Endothelial cell (in vitro differentiated cells): Measurements from ENCODE around the gene PHAF1. TPM values are rescaled to one million over a fixed set of nuclear protein-coding genes. Genes with fewer than 3 reads are reported as not detected.

Experiments used
- DNase-seq: peaks from one replicate; pipeline ENCODE4 v3.0.0; 2021; ENCODE audit warnings: low spot score
- H3K27ac Mint-ChIP-seq: one replicate; pipeline ENCODE4 v1.8.0; 2021; ENCODE audit warnings: mixed read lengths, inconsistent platforms; ENCODE audit not compliant: unreplicated experiment
- H3K27me3 Mint-ChIP-seq: one replicate; pipeline ENCODE4 v1.8.0; 2021; ENCODE audit warnings: mild to moderate bottlenecking, moderate library complexity, mixed read lengths, inconsistent platforms; ENCODE audit not compliant: unreplicated experiment
- H3K36me3 Mint-ChIP-seq: one replicate; pipeline ENCODE4 v1.8.0; 2021; ENCODE audit warnings: mild to moderate bottlenecking, low read depth, mixed read lengths, inconsistent platforms; ENCODE audit not compliant: unreplicated experiment
- H3K4me1 Mint-ChIP-seq: one replicate; pipeline ENCODE4 v1.8.0; 2021; ENCODE audit warnings: mild to moderate bottlenecking, mixed read lengths, inconsistent platforms; ENCODE audit not compliant: unreplicated experiment
- H3K4me3 Mint-ChIP-seq: one replicate; pipeline ENCODE4 v1.8.0; 2021; ENCODE audit warnings: mild to moderate bottlenecking, mixed read lengths, inconsistent platforms; ENCODE audit not compliant: unreplicated experiment
- H3K9me3 Mint-ChIP-seq: one replicate; pipeline ENCODE4 v1.8.0; 2021; ENCODE audit warnings: mixed read lengths, inconsistent platforms; ENCODE audit not compliant: unreplicated experiment
- CTCF ChIP-seq: fragments of 200-600 bp; sonication (generic); IDR thresholded peaks from one replicate; pipeline ENCODE4 v1.5.0; 2021; ENCODE audit warnings: antibody characterized with exemption; ENCODE audit not compliant: unreplicated experiment
- total RNA-seq: library from RNA; stranded (reverse); fragmentation: NEBNext Ultra II Directional; extraction: Animal tissue kit (Norgen Biotek cat#: 25700); gene quantifications from one replicate; pipeline ENCODE4 v1.2.1, GENCODE V29; 2021; ENCODE audit not compliant: unreplicated experiment

Gene PHAF1
- total RNA-seq, 1 donor from 2014 or later: 17.7 TPM

GRCh38 chr16:67169011-67169451, 59.3 kb downstream of the PHAF1 start:
- peaks cover 23% of the 10 kb centered on the region for H3K4me1 Mint-ChIP-seq
- peaks cover 3% of the 10 kb centered on the region for H3K36me3 Mint-ChIP-seq
- peaks cover 51% of the 10 kb centered on the region for H3K27me3 Mint-ChIP-seq
- DNase-seq: no peak
- no peak overlapping the region for H3K27ac Mint-ChIP-seq
- H3K9me3 Mint-ChIP-seq: no peaks in the 10 kb centered on the region
- H3K4me3 Mint-ChIP-seq: no peak overlapping the region
- TF ChIP-seq CTCF: no peak

- TF ChIP-seq CTCF: peak; percentile 79
- H3K36me3 Mint-ChIP-seq: peaks cover 3% of the 10 kb centered on the region
- peaks cover 52% of the 10 kb centered on the region for H3K27me3 Mint-ChIP-seq
- peak overlapping the region; percentile 82 for H3K4me3 Mint-ChIP-seq
- DNase-seq: peak; percentile 76
- no peak overlapping the region for H3K27ac Mint-ChIP-seq
- peaks cover 24% of the 10 kb centered on the region for H3K4me1 Mint-ChIP-seq
- H3K9me3 Mint-ChIP-seq: no peaks in the 10 kb centered on the region
These were observed 60.0 kb downstream of the PHAF1 start for GRCh38 chr16:67169642-67170167.

GRCh38 chr16:67170168-67170948, 60.6 kb downstream of the PHAF1 start, which contains the start of gene NOL3:
NOL3 (plus strand) TSS chr16:67170538.
- TF ChIP-seq CTCF: no peak
- Mint-ChIP-seq H3K4me1 (peaks cover 24% of the 10 kb centered on the region), H3K36me3 (peaks cover 3% of the 10 kb centered on the region), H3K27ac (no peak within 1 kb of the TSS), H3K9me3 (no peaks in the 10 kb centered on the region), H3K4me3 (peak within 1 kb of the TSS; percentile 82), H3K27me3 (peaks cover 49% of the 10 kb centered on the region)
- DNase-seq: no peak

GRCh38 chr16:67170949-67171649, 61.4 kb downstream of the PHAF1 start:
- H3K9me3 Mint-ChIP-seq: no peaks in the 10 kb centered on the region
- peaks cover 54% of the 10 kb centered on the region for H3K27me3 Mint-ChIP-seq
- peaks cover 24% of the 10 kb centered on the region for H3K4me1 Mint-ChIP-seq
- no peak overlapping the region for H3K27ac Mint-ChIP-seq
- DNase-seq: no peak
- H3K4me3 Mint-ChIP-seq: peak overlapping the region; percentile 47
- H3K36me3 Mint-ChIP-seq: peaks cover 6% of the 10 kb centered on the region
- TF ChIP-seq CTCF: no peak
